Measurements from ENCODE around the gene POU2F3.

POU2F3 gene

GRCh38 chr11:120289426-120289825 is 49.5 kb downstream of the POU2F3 start:
- DNase-seq: no peak

GRCh38 chr11:120290956-120291355 is 51.0 kb downstream of the POU2F3 start:
- no peak for DNase-seq

- DNase-seq: no peak
Observed at GRCh38 chr11:120293038-120293800, 53.3 kb downstream of the POU2F3 start.

- no peak for DNase-seq
Observed at GRCh38 chr11:120294096-120294495, 54.2 kb downstream of the POU2F3 start.

- no peak for DNase-seq
Observed at GRCh38 chr11:120295099-120295498, 55.2 kb downstream of the POU2F3 start.

GRCh38 chr11:120296554-120296953 is 56.6 kb downstream of the POU2F3 start:
- DNase-seq: no peak

GRCh38 chr11:120298461-120298860 is 58.5 kb downstream of the POU2F3 start:
- no peak for DNase-seq

- no peak for DNase-seq
Observed at GRCh38 chr11:120302001-120302805, 62.3 kb downstream of the POU2F3 start.

GRCh38 chr11:120303004-120303637 is 63.2 kb downstream of the POU2F3 start:
- peak; percentile 79 for DNase-seq

- DNase-seq: peak; percentile 43
Observed at GRCh38 chr11:120304526-120304925, 64.6 kb downstream of the POU2F3 start.

GRCh38 chr11:120305286-120305685 is 65.3 kb downstream of the POU2F3 start:
- no peak for DNase-seq

GRCh38 chr11:120306519-120307242 is 66.7 kb downstream of the POU2F3 start:
- DNase-seq: peak; percentile 89

- no peak for DNase-seq
Observed at GRCh38 chr11:120307476-120307875, 67.5 kb downstream of the POU2F3 start.

GRCh38 chr11:120308081-120308480 is 68.1 kb downstream of the POU2F3 start:
- no peak for DNase-seq

GRCh38 chr11:120310870-120311269 is 70.9 kb downstream of the POU2F3 start:
- DNase-seq: no peak

GRCh38 chr11:120314861-120315260 is 74.9 kb downstream of the POU2F3 start:
- DNase-seq: no peak

GRCh38 chr11:120316880-120317688 is 77.1 kb downstream of the POU2F3 start:
- DNase-seq: no peak

GRCh38 chr11:120317689-120318480 is 77.9 kb downstream of the POU2F3 start:
- no peak for DNase-seq

- no peak for DNase-seq
Observed at GRCh38 chr11:120318906-120319305, 79.0 kb downstream of the POU2F3 start.

- peak; percentile 75 for DNase-seq
Observed at GRCh38 chr11:120324932-120325810, 85.2 kb downstream of the POU2F3 start, which contains the start of gene TLCD5. TLCD5 (plus strand) TSS chr11:120325299; CDS start chr11:120327442, 2,143 bp downstream.

Data from EL (cell line).